Measurements from ENCODE around the gene PFN3. TPM values are rescaled to one million over a fixed set of nuclear protein-coding genes. Genes with fewer than 3 reads are reported as not detected.

The PFN3 gene
- total RNA-seq, 4 donors from 2014 or later = not detected

- no CpG with 5 or more reads among the region's 61 CpGs for WGBS, 2 donors (ENCODE audit: low coverage in 1 of 2)
- Histone ChIP-seq H3K36me3 (no peaks in the 10 kb centered on the region), H3K9me3 (no peaks in the 10 kb centered on the region), H3K27ac (peak overlapping the region in 1 of 4 donors; percentile 55), H3K4me3 (peak overlapping the region in 1 of 2 donors; percentile 60), H3K27me3 (peaks cover 79% of the 10 kb centered on the region), H3K4me1 (peaks cover 0 to 43% (median 36%) of the 10 kb centered on the region in 3 donors)
- no peak for TF ChIP-seq CTCF (IDR thresholded peaks at IDR 0.05)
- ATAC-seq = no peak
These were observed 2.8 kb upstream of the PFN3 start for GRCh38 chr5:177403102-177403791.

DNA sequence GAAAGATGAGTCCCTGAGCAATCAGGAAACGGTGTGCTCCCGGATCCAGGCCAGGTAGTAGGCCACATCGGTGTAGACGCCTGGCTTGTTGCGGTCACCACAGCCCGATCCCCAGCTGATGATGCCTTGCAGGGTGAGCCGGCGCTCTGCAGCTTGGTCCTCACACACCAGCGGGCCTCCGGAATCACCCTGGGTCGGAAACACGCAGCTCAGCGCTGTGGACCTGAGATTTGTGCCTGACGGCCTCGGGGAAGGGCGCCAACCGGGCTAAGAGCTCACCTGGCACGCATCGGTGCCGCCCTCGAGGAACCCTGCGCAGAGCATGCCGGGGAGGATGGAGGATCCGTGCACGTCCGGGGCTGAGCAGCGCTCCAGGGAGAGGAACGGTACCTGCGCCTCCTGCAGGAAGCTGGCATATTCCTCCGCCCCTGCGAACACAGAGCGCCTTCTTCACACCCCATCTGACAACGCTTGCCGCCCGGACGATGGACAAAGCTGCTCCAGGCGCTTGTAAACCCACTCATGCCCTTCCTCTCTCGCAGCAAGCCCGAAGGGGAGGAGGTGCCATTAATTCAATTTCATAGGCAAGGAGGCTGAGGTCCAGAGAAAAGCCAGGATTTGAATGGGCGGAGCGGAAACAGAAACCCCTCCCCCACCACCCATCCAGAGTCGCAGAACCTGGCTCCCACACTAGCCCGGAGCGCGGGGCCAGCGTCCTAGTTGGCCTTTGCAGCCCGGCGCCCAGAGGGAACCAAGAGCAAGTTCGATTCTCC, 2.0 kb upstream of the PFN3 start:
- H3K27ac ChIP-seq = no peak overlapping the region
- peaks cover 87% of the 10 kb centered on the region for H3K27me3 ChIP-seq
- H3K36me3 ChIP-seq = no peaks in the 10 kb centered on the region
- peak; percentile 24 for ATAC-seq
- H3K4me1 ChIP-seq = peaks cover 0 to 43% (median 36%) of the 10 kb centered on the region in 3 donors
- no peak for TF ChIP-seq POLR2A (IDR thresholded peaks at IDR 0.05)
- peak in 3 of 4 experiments; percentile 11 to 47 (median 44) for TF ChIP-seq CTCF (IDR thresholded peaks at IDR 0.05)
- no peak overlapping the region for H3K4me3 ChIP-seq
- H3K9me3 ChIP-seq = no peaks in the 10 kb centered on the region
- WGBS, 2 donors (ENCODE audit: low coverage in 1 of 2) = 4 to 13% methylated on average over 8 to 10 of the region's 49 CpGs

DNA sequence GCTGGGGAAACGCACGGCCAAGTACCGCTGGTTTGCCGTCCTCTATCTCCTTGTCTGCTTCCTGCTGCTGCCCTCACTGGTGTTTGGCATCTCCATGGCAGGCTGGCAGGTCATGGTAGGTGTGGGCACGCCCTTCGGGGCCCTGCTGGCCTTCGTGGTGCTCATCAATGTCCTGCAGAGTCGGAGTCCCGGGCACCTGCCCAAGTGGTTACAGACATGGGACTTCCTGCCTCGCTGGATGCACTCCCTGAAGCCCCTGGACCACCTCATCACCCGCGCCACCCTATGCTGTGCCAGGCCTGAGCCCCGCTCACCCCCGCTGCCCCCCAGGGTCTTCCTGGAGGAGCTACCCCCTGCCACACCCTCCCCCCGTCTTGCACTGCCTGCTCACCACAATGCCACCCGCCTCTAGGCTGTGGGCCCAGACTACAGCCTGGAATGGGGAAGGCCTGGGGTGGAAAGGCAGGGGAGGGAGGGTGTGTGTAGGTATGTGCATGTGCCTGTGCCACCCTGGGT, 2.5 kb downstream of the PFN3 start:
- TF ChIP-seq CTCF (IDR thresholded peaks at IDR 0.05) (no peak), POLR2A (IDR thresholded peaks at IDR 0.05) (no peak), EP300 (IDR thresholded peaks at IDR 0.05) (no peak), POLR2AphosphoS5 (IDR thresholded peaks at IDR 0.05) (no peak)
- no peak overlapping the region for H3K27ac ChIP-seq
- H3K4me3 ChIP-seq = no peak overlapping the region
- H3K27me3 ChIP-seq = peaks cover 79% of the 10 kb centered on the region
- H3K36me3 ChIP-seq = no peaks in the 10 kb centered on the region
- peaks cover 0 to 22% (median 18%) of the 10 kb centered on the region in 3 donors for H3K4me1 ChIP-seq
- no peak for ATAC-seq
- H3K9me3 ChIP-seq = no peaks in the 10 kb centered on the region
- 88 to 96% methylated on average over 3 to 4 of the region's 16 CpGs for WGBS, 2 donors (ENCODE audit: low coverage in 1 of 2)

GRCh38 chr5:177396807-177397206, 3.7 kb downstream of the PFN3 start:
- WGBS, 2 donors (ENCODE audit: low coverage in 1 of 2) = 84% methylated on average over 5 of the region's 10 CpGs; no CpG with 5 or more reads in 1 of the 2 donors
- no peaks in the 10 kb centered on the region for H3K36me3 ChIP-seq
- no peak overlapping the region for H3K4me3 ChIP-seq
- peaks cover 0 to 11% (median 8%) of the 10 kb centered on the region in 3 donors for H3K4me1 ChIP-seq
- no peak for ATAC-seq
- no peak for TF ChIP-seq CTCF (IDR thresholded peaks at IDR 0.05)
- no peak for TF ChIP-seq EP300 (IDR thresholded peaks at IDR 0.05)
- TF ChIP-seq POLR2AphosphoS5 (IDR thresholded peaks at IDR 0.05) = no peak
- TF ChIP-seq POLR2A (IDR thresholded peaks at IDR 0.05) = no peak
- peaks cover 68% of the 10 kb centered on the region for H3K27me3 ChIP-seq
- H3K9me3 ChIP-seq = no peaks in the 10 kb centered on the region
- H3K27ac ChIP-seq = no peak overlapping the region

Data from gastroesophageal sphincter (tissue), 4 donors.